ENCODE results near the gene NPIPB2. TPM values are rescaled to one million over a fixed set of nuclear protein-coding genes. Genes with fewer than 3 reads are reported as not detected.
A peak's percentile ranks its signal among the peaks of the same experiment; 100 is the strongest.

NPIPB2 gene
- total and polyA plus RNA-seq, 10 of the 15 experiments (the other 5 are each of a cell fraction or from before 2014, with no cell fraction given), result 1.9 to 29.3 (median 10.8) TPM

DNA sequence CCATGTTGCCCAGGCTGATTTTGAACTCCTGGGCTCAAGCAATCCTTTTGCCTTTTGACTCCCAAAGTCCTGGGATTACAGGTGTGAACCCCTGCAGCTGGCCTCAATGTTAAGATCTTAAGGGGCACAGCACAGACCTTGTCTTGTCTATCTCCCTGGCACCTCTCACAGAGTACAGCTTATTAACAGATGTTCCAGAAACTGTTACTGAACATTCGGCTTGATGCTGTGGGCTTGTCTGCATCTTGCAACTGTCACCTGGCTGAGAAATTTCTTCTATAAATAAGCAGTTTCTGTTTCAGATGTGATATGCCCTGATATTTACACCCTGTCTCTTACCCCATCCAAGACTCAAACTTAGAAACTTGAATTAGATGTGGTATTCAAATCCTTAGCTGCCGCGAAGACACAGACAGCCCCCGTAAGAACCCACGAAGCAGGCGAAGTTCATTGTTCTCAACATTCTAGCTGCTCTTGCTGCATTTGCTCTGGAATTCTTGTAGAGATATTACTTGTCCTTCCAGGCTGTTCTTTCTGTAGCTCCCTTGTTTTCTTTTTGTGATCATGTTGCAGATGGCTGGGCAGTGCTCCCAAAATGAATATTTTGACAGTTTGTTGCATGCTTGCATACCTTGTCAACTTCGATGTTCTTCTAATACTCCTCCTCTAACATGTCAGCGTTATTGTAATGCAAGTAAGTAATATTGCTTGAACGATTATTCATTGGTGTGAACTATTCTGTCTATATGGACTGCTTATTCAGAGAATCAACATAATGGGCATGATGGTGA is 23.1 kb upstream of the NPIPB2 start, which contains the start of gene TNFRSF17 (continued):
- TF ChIP-seq NR2C2 (IDR thresholded peaks at IDR 0.05; ENCODE audit: borderline replicate concordance, control insufficient read depth, insufficient read length, low read depth), result no peak
- TF ChIP-seq ESRRA (IDR thresholded peaks at IDR 0.05; ENCODE audit: low read length), result no peak
- TF ChIP-seq KAT2A (conservative IDR thresholded peaks at IDR 0.05; ENCODE audit: control insufficient read depth, low read depth, low read length), result no peak
- peak; percentile 50; the same call in 1 of the 2 replicates for TF ChIP-seq RAD51 (IDR thresholded peaks at IDR 0.05)
- TF ChIP-seq ZBED1 (IDR thresholded peaks at IDR 0.05; ENCODE audit: borderline replicate concordance), result peak; percentile 83; the same call in 1 of the 2 replicates
- TF ChIP-seq, protein P1, sequence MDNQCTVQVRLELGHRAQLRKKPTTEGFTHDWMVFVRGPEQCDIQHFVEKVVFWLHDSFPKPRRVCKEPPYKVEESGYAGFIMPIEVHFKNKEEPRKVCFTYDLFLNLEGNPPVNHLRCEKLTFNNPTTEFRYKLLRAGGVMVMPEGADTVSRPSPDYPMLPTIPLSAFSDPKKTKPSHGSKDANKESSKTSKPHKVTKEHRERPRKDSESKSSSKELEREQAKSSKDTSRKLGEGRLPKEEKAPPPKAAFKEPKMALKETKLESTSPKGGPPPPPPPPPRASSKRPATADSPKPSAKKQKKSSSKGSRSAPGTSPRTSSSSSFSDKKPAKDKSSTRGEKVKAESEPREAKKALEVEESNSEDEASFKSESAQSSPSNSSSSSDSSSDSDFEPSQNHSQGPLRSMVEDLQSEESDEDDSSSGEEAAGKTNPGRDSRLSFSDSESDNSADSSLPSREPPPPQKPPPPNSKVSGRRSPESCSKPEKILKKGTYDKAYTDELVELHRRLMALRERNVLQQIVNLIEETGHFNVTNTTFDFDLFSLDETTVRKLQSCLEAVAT (IDR thresholded peaks at IDR 0.05), result peak; percentile 70; the same call in 1 of the 2 replicates
- TF ChIP-seq CREM (IDR thresholded peaks at IDR 0.05; ENCODE audit: low read depth), result peak; percentile 86
- peak; percentile 77 to 79; a peak in 3 of 4 replicates for TF ChIP-seq IKZF2 (IDR thresholded peaks at IDR 0.05)
- 0 out of 2 replicates have a peak, but pooled peaks have one; percentile 30 for TF ChIP-seq STAT1 (conservative IDR thresholded peaks at IDR 0.05)
- no peak for TF ChIP-seq SMC3 (IDR thresholded peaks at IDR 0.05; ENCODE audit: borderline replicate concordance, low read length)
- peak; percentile 77; the same call in 1 of the 2 replicates for TF ChIP-seq SMARCA5 (IDR thresholded peaks at IDR 0.05)
- no peak for TF ChIP-seq SUPT20H (IDR thresholded peaks at IDR 0.05; ENCODE audit: borderline replicate concordance, control insufficient read depth, low read depth, low read length)
- TF ChIP-seq RFX5 (IDR thresholded peaks at IDR 0.05; ENCODE audit: low read depth, low read length), result no peak
- no peak for TF ChIP-seq ZNF274 (IDR thresholded peaks at IDR 0.05; ENCODE audit: insufficient read depth, insufficient read length)
- TF ChIP-seq KLF5 (IDR thresholded peaks at IDR 0.05; ENCODE audit: partially characterized antibody), result peak; percentile 67
- TF ChIP-seq RB1 (IDR thresholded peaks at IDR 0.05; ENCODE audit: borderline replicate concordance), result peak; percentile 37; the same call in 1 of the 2 replicates
- TF ChIP-seq NFYB (IDR thresholded peaks at IDR 0.05; ENCODE audit: insufficient read depth, low read depth, low read length), result no peak
- TF ChIP-seq LARP7 (IDR thresholded peaks at IDR 0.05), result no peak
- no peak; the same call in 1 of the 2 replicates for TF ChIP-seq RAD21 (IDR thresholded peaks at IDR 0.05; ENCODE audit: insufficient read depth, low read depth, low read length)
- TF ChIP-seq FOXM1 (IDR thresholded peaks at IDR 0.05; ENCODE audit: low read depth, low read length), result peak; percentile 92
- no peak for TF ChIP-seq CEBPB (IDR thresholded peaks at IDR 0.05; ENCODE audit: borderline replicate concordance in 1 of 2, low read depth in 2 of 2, low read length in 2 of 2)
- peak; percentile 78 for TF ChIP-seq MXI1 (IDR thresholded peaks at IDR 0.05; ENCODE audit: low read depth, low read length)
- peak; percentile 96 for TF ChIP-seq TCF12 (IDR thresholded peaks at IDR 0.05; ENCODE audit: low read depth, low read length)
- peak; percentile 64; the same call in 1 of the 2 replicates for TF ChIP-seq IRF4 (IDR thresholded peaks at IDR 0.05; ENCODE audit: low read depth, low read length)
- peak; percentile 91; the same call in 1 of the 2 replicates for TF ChIP-seq CBX5 (IDR thresholded peaks at IDR 0.05; ENCODE audit: low read depth)
- TF ChIP-seq, protein P2, sequence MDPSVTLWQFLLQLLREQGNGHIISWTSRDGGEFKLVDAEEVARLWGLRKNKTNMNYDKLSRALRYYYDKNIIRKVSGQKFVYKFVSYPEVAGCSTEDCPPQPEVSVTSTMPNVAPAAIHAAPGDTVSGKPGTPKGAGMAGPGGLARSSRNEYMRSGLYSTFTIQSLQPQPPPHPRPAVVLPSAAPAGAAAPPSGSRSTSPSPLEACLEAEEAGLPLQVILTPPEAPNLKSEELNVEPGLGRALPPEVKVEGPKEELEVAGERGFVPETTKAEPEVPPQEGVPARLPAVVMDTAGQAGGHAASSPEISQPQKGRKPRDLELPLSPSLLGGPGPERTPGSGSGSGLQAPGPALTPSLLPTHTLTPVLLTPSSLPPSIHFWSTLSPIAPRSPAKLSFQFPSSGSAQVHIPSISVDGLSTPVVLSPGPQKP (IDR thresholded peaks at IDR 0.05; ENCODE audit: low read depth, low read length), result no peak

Data from GM12878 (cell line).